Mesothelial cell of epicardium (in vitro differentiated cells): Measurements from ENCODE around the gene STAG1. TPM values are rescaled to one million over a fixed set of nuclear protein-coding genes. Genes with fewer than 3 reads are reported as not detected.

ENCODE experiments used
- DNase-seq, 2 experiments: peaks; one replicate each; pipeline ENCODE4 v3.0.0; 2021; ENCODE audit warnings: low spot score in 2 of 2; ENCODE audit not compliant: unreplicated experiment in 2 of 2
- H3K27ac Mint-ChIP-seq: 2 replicates; pipeline ENCODE4 v1.8.0; 2021; ENCODE audit warnings: mixed read lengths
- H3K27me3 Mint-ChIP-seq: 2 replicates; pipeline ENCODE4 v1.8.0; 2021; ENCODE audit warnings: low read depth, mixed read lengths
- H3K36me3 Mint-ChIP-seq: 2 replicates; pipeline ENCODE4 v1.8.0; 2021; ENCODE audit warnings: mixed read lengths
- H3K4me1 Mint-ChIP-seq: 2 replicates; pipeline ENCODE4 v1.8.0; 2021; ENCODE audit warnings: mixed read lengths
- H3K4me3 Mint-ChIP-seq: 2 replicates; pipeline ENCODE4 v1.8.0; 2021; ENCODE audit warnings: mild to moderate bottlenecking, moderate library complexity, mixed read lengths
- H3K9me3 Mint-ChIP-seq: 2 replicates; pipeline ENCODE4 v1.8.0; 2021; ENCODE audit warnings: mixed read lengths
- total RNA-seq: library from RNA; stranded (reverse); gene quantifications from 3 replicates; pipeline ENCODE4 v1.2.1, GENCODE V29; 2021
- TF ChIP-seq, protein P1 (sequence below): fragments of 200-600 bp; sonication (generic); IDR thresholded peaks from one replicate; pipeline ENCODE4 v1.5.0; 2021; ENCODE audit warnings: antibody characterized with exemption; ENCODE audit not compliant: unreplicated experiment

STAG1 gene
- total RNA-seq, 1 donor from 2014 or later: 51.8 TPM

DNA sequence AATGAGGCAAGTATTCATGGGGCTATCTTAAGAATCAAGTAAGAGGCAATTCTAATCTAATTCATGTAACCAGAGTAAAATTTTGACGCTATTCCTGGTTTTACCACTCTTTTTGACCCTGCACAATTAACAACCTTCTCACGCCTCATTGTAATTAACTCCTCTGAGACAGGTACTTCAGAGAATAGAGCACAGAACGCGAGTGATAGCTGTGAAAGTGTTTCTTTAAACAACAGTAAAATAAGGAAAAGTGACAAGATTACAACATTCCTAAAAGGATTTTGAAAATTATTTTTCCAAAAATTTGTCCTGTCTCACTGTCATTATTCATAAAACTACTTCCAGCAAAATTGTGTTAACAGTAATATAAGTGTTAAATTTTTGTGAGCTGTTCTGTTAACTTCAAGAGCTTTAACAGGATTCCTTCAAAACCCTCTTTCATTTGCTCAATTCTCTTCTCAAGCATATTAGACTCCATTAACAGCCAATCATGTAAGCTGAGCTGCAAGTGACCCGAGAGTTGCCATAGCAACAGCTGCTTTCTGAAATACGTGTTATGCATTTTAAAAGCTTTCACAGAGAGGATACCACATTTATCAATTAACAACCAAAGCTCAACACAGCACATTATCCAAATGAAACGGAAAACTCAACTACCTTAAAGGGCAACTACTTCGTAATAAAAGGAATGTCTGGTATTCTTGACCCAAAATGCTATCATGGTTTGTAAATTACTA is 93.1 kb downstream of the STAG1 start:
- Mint-ChIP-seq H3K27ac (peak overlapping the region; percentile 93), H3K4me1 (peaks cover 13% of the 10 kb centered on the region), H3K9me3 (peaks cover 10% of the 10 kb centered on the region), H3K36me3 (peaks cover 11% of the 10 kb centered on the region), H3K4me3 (peak overlapping the region; percentile 16), H3K27me3 (no peaks in the 10 kb centered on the region)
- no peak for DNase-seq
- TF ChIP-seq, protein P1, sequence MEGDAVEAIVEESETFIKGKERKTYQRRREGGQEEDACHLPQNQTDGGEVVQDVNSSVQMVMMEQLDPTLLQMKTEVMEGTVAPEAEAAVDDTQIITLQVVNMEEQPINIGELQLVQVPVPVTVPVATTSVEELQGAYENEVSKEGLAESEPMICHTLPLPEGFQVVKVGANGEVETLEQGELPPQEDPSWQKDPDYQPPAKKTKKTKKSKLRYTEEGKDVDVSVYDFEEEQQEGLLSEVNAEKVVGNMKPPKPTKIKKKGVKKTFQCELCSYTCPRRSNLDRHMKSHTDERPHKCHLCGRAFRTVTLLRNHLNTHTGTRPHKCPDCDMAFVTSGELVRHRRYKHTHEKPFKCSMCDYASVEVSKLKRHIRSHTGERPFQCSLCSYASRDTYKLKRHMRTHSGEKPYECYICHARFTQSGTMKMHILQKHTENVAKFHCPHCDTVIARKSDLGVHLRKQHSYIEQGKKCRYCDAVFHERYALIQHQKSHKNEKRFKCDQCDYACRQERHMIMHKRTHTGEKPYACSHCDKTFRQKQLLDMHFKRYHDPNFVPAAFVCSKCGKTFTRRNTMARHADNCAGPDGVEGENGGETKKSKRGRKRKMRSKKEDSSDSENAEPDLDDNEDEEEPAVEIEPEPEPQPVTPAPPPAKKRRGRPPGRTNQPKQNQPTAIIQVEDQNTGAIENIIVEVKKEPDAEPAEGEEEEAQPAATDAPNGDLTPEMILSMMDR: no peak

DNA sequence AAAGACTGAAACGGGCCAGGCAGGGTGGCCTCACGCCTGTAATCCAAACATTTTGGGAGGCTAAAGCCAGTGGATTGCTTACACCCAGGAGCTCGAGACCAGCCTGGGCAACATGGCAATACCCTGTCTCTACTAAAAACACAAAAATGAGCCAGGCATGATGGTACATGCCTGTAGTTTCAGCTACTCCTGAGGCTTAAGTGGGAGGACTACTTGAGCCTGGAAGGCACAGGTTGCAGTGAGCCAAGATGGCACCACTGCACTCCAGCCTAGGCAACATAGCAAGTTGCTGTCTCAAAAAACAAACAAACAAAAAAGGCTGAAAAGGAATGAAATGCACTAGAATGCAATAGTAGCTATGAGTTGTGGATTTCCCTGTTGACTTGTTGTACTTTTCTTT is 94.7 kb downstream of the STAG1 start:
- Mint-ChIP-seq H3K27ac (peak overlapping the region; percentile 39), H3K4me1 (peaks cover 11% of the 10 kb centered on the region)
- TF ChIP-seq, protein P1: no peak

DNA sequence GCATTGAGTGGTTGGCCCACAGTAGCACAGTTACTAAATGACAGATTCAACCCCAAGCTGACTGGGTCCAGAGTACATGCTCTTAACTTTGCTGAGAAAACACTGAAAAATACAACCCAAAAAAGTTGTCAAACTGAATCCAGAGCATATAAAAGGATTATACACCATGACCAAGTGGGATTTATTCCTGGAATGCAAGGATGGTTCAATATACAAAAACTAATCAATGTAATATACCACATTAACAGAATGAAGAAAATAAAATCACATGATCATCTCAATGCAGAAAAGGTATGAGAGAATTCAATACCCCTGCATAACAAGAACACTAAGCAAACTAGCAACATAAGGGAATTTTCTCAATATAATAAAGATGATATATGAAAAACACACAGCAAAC is 98.5 kb downstream of the STAG1 start:
- peaks cover 23% of the 10 kb centered on the region for H3K36me3 Mint-ChIP-seq
- no peaks in the 10 kb centered on the region for H3K27me3 Mint-ChIP-seq
- peaks cover 23% of the 10 kb centered on the region for H3K9me3 Mint-ChIP-seq
- TF ChIP-seq, protein P1: no peak
- H3K4me3 Mint-ChIP-seq: no peak overlapping the region
- no peak for DNase-seq
- H3K4me1 Mint-ChIP-seq: peaks cover 4% of the 10 kb centered on the region
- H3K27ac Mint-ChIP-seq: no peak overlapping the region

More for the DNA sequence above, 94.7 kb downstream of the STAG1 start:
- no peak for DNase-seq
- peaks cover 19% of the 10 kb centered on the region for H3K9me3 Mint-ChIP-seq
- no peak overlapping the region for H3K4me3 Mint-ChIP-seq
- H3K36me3 Mint-ChIP-seq: peaks cover 20% of the 10 kb centered on the region
- H3K27me3 Mint-ChIP-seq: no peaks in the 10 kb centered on the region

DNA sequence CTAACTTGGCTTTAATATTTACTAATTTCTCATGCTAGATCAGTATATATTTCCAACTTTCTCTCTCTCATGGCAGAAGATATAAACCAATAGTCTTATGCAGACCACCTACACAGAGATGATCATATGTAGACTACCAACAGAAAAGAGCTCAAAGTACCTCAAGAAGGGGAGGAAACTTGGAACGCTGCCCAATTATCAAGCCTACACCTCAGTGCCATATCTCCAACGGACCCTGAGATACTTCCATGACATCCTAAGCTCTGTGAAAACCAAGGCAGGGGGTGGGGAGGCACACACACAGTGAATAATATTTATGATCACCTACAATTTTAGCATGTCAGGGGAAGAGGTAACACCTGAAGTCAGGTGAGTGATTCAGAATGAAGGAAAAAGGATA is 100.6 kb downstream of the STAG1 start:
- Mint-ChIP-seq H3K4me3 (no peak overlapping the region), H3K27me3 (no peaks in the 10 kb centered on the region), H3K36me3 (peaks cover 23% of the 10 kb centered on the region), H3K9me3 (peaks cover 26% of the 10 kb centered on the region), H3K4me1 (peaks cover 4% of the 10 kb centered on the region), H3K27ac (peak overlapping the region; percentile 52)
- TF ChIP-seq, protein P1: no peak
- DNase-seq: no peak

DNA sequence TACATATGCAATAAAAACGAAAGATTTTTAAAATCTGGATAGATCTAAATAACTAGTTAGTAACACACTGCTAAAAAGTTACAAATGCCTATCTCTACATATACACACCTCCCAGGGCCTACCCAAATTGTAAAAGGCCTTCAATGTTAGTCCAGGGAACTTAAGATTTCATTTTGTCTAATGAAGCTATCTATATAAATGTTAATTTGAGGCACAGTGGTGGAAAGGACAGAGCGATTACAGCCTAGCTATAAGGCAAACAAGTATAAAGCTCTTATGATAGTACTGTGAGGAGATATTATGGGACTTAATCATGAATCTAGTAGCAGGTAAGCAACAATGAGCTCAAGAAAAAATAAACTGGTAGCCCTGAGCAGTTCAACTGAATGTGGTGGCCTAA is 101.7 kb downstream of the STAG1 start:
- no peaks in the 10 kb centered on the region for H3K27me3 Mint-ChIP-seq
- H3K27ac Mint-ChIP-seq: peak overlapping the region; percentile 2

More for the DNA sequence above, 101.7 kb downstream of the STAG1 start:
- no peak overlapping the region for H3K4me3 Mint-ChIP-seq
- no peak for DNase-seq
- H3K36me3 Mint-ChIP-seq: peaks cover 23% of the 10 kb centered on the region
- TF ChIP-seq, protein P1: no peak
- H3K4me1 Mint-ChIP-seq: peaks cover 4% of the 10 kb centered on the region
- peaks cover 26% of the 10 kb centered on the region for H3K9me3 Mint-ChIP-seq
